MM.1S (cell line): ENCODE measurements around the gene CPLX3.

Experiments
- DNase-seq: peaks from one replicate; pipeline ENCODE4 v3.0.0-alpha.2; 2015
- H2AFZ ChIP-seq: fragments of 300-600 bp; sonication (generic); 2 replicates; pipeline ENCODE4 v1.6.0; 2016; ENCODE audit warnings: antibody characterized with exemption, low read length
- H3F3A ChIP-seq: fragments of 300-600 bp; sonication (generic); 2 replicates; pipeline ENCODE4 v1.6.1; 2016; ENCODE audit warnings: mild to moderate bottlenecking, antibody characterized with exemption, low read length, moderate library complexity, mixed read lengths; ENCODE audit not compliant: insufficient read depth
- H3K27ac ChIP-seq: fragments of 300-600 bp; sonication (generic); 2 replicates; pipeline ENCODE4 v1.5.1; 2016; ENCODE audit warnings: mild to moderate bottlenecking, low read length
- H3K27me3 ChIP-seq: fragments of 300-600 bp; sonication (generic); replicated peaks from 2 replicates; pipeline ENCODE4 v1.6.0; 2016; ENCODE audit warnings: low read length; ENCODE audit not compliant: insufficient read depth
- H3K36me3 ChIP-seq: fragments of 300-600 bp; sonication (generic); replicated peaks from 2 replicates; pipeline ENCODE4 v1.6.1; 2016; ENCODE audit warnings: mild to moderate bottlenecking, low read length, mixed read lengths; ENCODE audit not compliant: insufficient read depth
- H3K4me1 ChIP-seq: fragments of 300-600 bp; sonication (generic); 2 replicates; pipeline ENCODE4 v1.6.1; 2016; ENCODE audit warnings: low read length, mixed read lengths
- H3K4me2 ChIP-seq: fragments of 300-600 bp; sonication (generic); 2 replicates; pipeline ENCODE4 v1.6.0; 2016; ENCODE audit warnings: low read depth, low read length
- H3K4me3 ChIP-seq: fragments of 300-600 bp; sonication (generic); 2 replicates; pipeline ENCODE4 v1.5.1; 2016; ENCODE audit warnings: low read length, mixed read lengths
- H3K79me2 ChIP-seq: fragments of 300-600 bp; sonication (generic); 2 replicates; pipeline ENCODE4 v1.6.1; 2016; ENCODE audit warnings: mixed run types, low read length, mixed read lengths
- H3K9ac ChIP-seq: fragments of 300-600 bp; sonication (generic); 2 replicates; pipeline ENCODE4 v1.6.1; 2016; ENCODE audit warnings: low read length, mixed read lengths
- H3K9me2 ChIP-seq: fragments of 300-600 bp; sonication (generic); replicated peaks from 2 replicates; pipeline ENCODE4 v1.6.1; 2016; ENCODE audit warnings: mild to moderate bottlenecking, low read length, mixed read lengths; ENCODE audit not compliant: insufficient read depth
- H3K9me3 ChIP-seq: fragments of 300-600 bp; sonication (generic); replicated peaks from 2 replicates; pipeline ENCODE4 v1.6.1; 2016; ENCODE audit warnings: mild to moderate bottlenecking, low read length, mixed read lengths; ENCODE audit not compliant: insufficient read depth
- H4K20me1 ChIP-seq: fragments of 300-600 bp; sonication (generic); 2 replicates; pipeline ENCODE4 v1.6.1; 2016; ENCODE audit warnings: mild to moderate bottlenecking, low read length, moderate library complexity, mixed read lengths; ENCODE audit not compliant: insufficient read depth
- CTCF ChIP-seq: fragments of 300-600 bp; sonication (generic); IDR thresholded peaks from 2 replicates; pipeline ENCODE4 v1.5.1; 2016; ENCODE audit warnings: antibody characterized with exemption, low read length, mixed read lengths
- EZH2 ChIP-seq: fragments of 300-600 bp; sonication (generic); optimal IDR thresholded peaks from 2 replicates; pipeline ENCODE3; 2017; ENCODE audit warnings: low read depth, mild to moderate bottlenecking, antibody characterized with exemption, low read length, mixed read lengths
- EZH2phosphoT487 ChIP-seq: fragments of 300-600 bp; sonication (generic); IDR thresholded peaks from 2 replicates; pipeline ENCODE4 v1.6.1; 2018; ENCODE audit warnings: antibody characterized with exemption, low read length

CPLX3 gene

DNA sequence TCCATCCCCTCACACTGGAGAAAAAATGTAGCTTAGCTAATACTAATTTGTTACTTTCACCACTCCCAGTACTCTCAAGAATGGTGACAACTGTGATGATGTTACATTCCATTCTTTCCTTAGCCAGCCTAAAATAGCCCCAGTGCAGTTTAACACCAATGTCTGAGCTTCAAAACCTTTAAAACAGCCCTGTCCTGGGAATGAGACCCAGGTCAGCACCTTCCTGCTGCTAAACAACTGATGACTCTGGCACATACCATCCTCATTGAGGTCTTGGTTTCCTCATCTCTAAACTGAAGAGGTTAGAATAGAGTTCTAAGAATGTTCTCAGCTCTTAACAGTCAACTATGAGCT lies 42.9 kb downstream of the CPLX3 start:
- Histone ChIP-seq H3K4me1 (peaks cover 25% of the 10 kb centered on the region), H3K36me3 (0 out of 2 replicates have a peak, but pooled peaks cover 4% of the 10 kb centered on the region), H3K9me3 (no peaks in the 10 kb centered on the region), H3K4me2 (no peak overlapping the region), H3K4me3 (no peak overlapping the region), H3K27me3 (no peaks in the 10 kb centered on the region), H3K9ac (no peak overlapping the region), H2AFZ (no peak overlapping the region), H3K79me2 (peaks cover 82% of the 10 kb centered on the region), H3K27ac (peak overlapping the region; percentile 38; the same call in 1 of the 2 replicates), H3K9me2 (no peaks in the 10 kb centered on the region), H4K20me1 (0 out of 2 replicates have a peak, but pooled peaks cover 6% of the 10 kb centered on the region), H3F3A (peaks cover 15% of the 10 kb centered on the region)
- no peak for DNase-seq
- TF ChIP-seq EZH2phosphoT487 (no peak), EZH2 (no peak), CTCF (no peak)

DNA sequence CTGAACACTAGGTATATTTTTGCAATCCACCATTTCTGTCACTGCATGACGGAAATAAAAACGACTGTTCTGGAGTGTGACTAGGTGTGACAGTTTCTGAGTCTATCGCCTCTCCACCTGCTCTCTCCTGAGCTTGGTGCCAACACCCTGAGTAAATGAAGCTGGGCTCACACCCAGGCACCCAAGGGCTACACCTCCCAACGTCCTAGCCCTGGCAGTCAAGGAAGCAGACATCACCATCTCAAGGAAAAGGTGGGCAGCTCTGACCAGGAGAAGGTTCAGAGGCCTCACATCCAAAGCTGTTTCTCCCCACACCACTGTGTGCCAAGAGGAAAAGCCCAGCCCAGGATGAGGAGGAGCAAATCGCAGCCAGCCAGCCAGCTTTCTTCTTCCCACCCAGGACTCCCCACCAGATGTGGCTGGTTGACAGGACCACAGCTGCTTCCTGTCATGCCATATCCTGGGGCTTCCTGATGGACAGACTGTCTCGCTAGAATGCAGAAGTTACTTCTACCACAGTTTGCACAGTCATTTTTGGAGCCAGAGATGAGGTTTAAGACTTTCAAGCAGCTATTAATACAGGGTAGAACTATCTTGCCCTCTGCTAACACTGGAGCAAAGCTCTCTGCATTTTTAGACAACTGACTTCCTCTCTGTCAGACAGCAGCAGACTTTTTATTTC lies 43.4 kb downstream of the CPLX3 start:
- no peak overlapping the region for H2AFZ ChIP-seq
- peaks cover 25% of the 10 kb centered on the region for H3K4me1 ChIP-seq
- TF ChIP-seq CTCF (no peak), EZH2 (no peak), EZH2phosphoT487 (no peak)
- no peaks in the 10 kb centered on the region for H3K9me3 ChIP-seq
- H4K20me1 ChIP-seq: 0 out of 2 replicates have a peak, but pooled peaks cover 6% of the 10 kb centered on the region
- H3K9ac ChIP-seq: no peak overlapping the region; the same call in 1 of the 2 replicates
- no peaks in the 10 kb centered on the region for H3K27me3 ChIP-seq
- no peaks in the 10 kb centered on the region for H3K9me2 ChIP-seq
- H3K4me3 ChIP-seq: no peak overlapping the region
- H3K27ac ChIP-seq: peak overlapping the region; percentile 38
- H3K79me2 ChIP-seq: peaks cover 77% of the 10 kb centered on the region
- peak; percentile 30 for DNase-seq
- H3K36me3 ChIP-seq: 0 out of 2 replicates have a peak, but pooled peaks cover 4% of the 10 kb centered on the region
- peaks cover 15% of the 10 kb centered on the region for H3F3A ChIP-seq
- H3K4me2 ChIP-seq: peak overlapping the region; percentile 42; the same call in 1 of the 2 replicates

DNA sequence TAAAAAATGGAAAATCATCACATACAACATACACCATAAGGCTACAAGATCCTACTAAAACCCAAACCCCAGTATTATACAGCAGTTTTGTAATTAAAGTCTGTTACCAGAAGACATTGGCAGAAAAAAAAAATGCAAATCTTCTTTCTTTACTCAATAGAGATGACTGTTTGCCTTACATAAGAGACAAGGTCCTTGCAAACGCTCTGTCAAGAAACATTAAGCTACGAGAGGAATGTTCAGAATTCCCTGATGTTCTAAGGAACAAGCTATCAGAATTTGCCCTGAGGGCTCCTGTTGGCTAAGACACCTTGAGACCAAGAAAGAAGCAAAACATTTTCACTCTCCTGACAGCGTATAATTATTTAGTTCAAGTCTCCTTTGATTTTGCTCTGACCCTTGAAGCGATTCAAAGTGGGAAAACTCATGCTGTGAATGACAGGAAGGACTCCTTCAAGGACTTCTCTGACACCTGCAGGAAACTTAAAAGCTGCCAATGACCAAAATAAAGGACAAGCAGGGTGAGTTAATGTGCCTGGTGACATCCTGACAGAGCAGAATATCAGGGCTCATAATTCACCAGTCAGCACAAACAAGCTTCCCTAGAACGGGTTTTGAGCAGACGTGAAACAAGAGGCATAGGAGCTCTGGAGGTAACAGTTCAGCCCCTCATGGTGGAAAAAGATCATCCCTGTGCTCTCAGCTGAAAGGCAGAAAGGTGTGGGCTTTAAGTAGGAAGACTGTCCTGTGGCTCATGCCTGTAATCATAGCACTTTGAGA lies 44.2 kb downstream of the CPLX3 start:
- peaks cover 72% of the 10 kb centered on the region for H3K79me2 ChIP-seq
- H3K4me1 ChIP-seq: peaks cover 25% of the 10 kb centered on the region
- peaks cover 15% of the 10 kb centered on the region for H3F3A ChIP-seq
- no peak for DNase-seq
- H3K4me3 ChIP-seq: no peak overlapping the region
- H3K9me2 ChIP-seq: no peaks in the 10 kb centered on the region
- 0 out of 2 replicates have a peak, but pooled peaks cover 6% of the 10 kb centered on the region for H4K20me1 ChIP-seq
- H3K9ac ChIP-seq: peak overlapping the region; percentile 7; the same call in 1 of the 2 replicates
- H2AFZ ChIP-seq: no peak overlapping the region
- H3K36me3 ChIP-seq: 0 out of 2 replicates have a peak, but pooled peaks cover 4% of the 10 kb centered on the region
- peak overlapping the region; percentile 42; the same call in 1 of the 2 replicates for H3K4me2 ChIP-seq
- H3K27me3 ChIP-seq: no peaks in the 10 kb centered on the region
- no peak for TF ChIP-seq CTCF
- no peak for TF ChIP-seq EZH2
- no peak for TF ChIP-seq EZH2phosphoT487
- H3K9me3 ChIP-seq: no peaks in the 10 kb centered on the region
- peak overlapping the region; percentile 38 for H3K27ac ChIP-seq
